HG02870 (cell line): Measurements from ENCODE around the gene LMNTD2.

Experiments used
- ATAC-seq: cut with Tn5 transposase; IDR thresholded peaks from one replicate; pipeline ENCODE4 v1.9.1; 2021; ENCODE audit warnings: mild to moderate bottlenecking, moderate library complexity; ENCODE audit not compliant: unreplicated experiment

The LMNTD2 gene

GRCh38 chr11:560305-561147 lies at the start of gene LMNTD2, which contains the start of gene RASSF7:
LMNTD2 (minus strand) TSS chr11:560738; CDS start chr11:560716, 22 bp downstream.
RASSF7 (plus strand) TSS chr11:560970; CDS start chr11:561769, 799 bp downstream.
- peak; percentile 71 for ATAC-seq

- no peak for ATAC-seq
Observed at GRCh38 chr11:609341-609811, 48.8 kb upstream of the LMNTD2 start.

DNA sequence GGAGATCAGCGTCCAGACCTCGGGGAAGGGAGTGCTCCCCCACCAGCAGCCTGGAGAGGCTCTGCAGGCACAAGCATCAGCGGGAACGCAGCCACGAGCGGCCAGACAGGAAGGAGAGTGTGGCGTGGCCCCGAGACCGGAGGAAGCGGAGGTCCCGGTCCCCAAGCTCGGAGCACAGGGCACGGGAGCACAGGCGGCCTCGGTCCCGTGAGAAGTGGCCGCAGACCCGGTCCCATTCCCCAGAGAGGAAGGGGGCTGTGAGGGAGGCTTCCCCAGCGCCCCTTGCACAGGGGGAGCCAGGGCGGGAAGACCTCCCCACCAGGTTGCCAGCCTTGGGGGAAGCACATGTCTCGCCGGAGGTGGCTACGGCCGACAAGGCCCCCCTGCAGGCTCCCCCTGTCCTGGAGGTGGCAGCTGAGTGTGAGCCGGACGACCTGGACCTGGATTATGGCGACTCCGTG lies 48.3 kb upstream of the LMNTD2 start:
- no peak for ATAC-seq

GRCh38 chr11:607971-608659 lies 47.6 kb upstream of the LMNTD2 start:
- ATAC-seq = no peak

DNA sequence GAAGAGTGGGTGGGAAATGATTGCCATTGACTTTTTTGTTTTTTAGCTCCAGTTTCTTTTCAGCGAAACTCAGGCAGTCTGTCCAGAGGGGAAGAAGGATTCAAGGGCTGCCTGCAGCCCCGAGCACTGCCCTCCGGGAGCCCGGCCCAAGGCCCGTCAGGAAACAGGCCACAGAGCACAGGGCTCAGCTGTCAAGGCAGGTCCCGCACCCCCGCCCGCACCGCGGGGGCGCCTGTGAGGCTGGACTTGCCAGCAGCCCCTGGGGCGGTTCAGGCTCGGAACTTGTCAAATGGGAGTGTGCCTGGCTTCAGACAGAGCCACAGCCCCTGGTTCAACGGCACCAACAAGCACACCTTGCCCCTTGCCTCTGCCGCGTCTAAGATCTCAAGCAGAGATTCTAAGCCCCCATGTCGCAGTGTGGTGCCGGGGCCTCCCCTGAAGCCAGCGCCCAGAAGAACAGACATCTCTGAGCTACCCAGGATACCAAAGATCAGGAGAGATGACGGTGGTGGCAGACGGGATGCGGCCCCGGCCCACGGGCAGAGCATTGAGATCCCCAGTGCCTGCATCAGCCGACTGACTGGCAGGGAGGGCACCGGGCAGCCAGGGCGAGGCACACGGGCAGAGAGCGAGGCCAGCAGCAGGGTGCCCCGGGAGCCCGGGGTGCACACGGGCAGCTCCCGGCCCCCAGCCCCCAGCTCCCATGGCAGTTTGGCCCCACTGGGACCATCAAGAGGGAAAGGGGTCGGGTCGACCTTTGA lies 46.7 kb upstream of the LMNTD2 start:
- ATAC-seq = no peak

GRCh38 chr11:606245-606644 lies 45.7 kb upstream of the LMNTD2 start:
- no peak for ATAC-seq

- no peak for ATAC-seq
Observed at GRCh38 chr11:605286-606129, 45.0 kb upstream of the LMNTD2 start.

- ATAC-seq = no peak
Observed at GRCh38 chr11:603154-603553, 42.6 kb upstream of the LMNTD2 start.

- no peak for ATAC-seq
Observed at GRCh38 chr11:601573-602245, 41.2 kb upstream of the LMNTD2 start.

GRCh38 chr11:598005-598680 lies 37.6 kb upstream of the LMNTD2 start:
- ATAC-seq = no peak

DNA sequence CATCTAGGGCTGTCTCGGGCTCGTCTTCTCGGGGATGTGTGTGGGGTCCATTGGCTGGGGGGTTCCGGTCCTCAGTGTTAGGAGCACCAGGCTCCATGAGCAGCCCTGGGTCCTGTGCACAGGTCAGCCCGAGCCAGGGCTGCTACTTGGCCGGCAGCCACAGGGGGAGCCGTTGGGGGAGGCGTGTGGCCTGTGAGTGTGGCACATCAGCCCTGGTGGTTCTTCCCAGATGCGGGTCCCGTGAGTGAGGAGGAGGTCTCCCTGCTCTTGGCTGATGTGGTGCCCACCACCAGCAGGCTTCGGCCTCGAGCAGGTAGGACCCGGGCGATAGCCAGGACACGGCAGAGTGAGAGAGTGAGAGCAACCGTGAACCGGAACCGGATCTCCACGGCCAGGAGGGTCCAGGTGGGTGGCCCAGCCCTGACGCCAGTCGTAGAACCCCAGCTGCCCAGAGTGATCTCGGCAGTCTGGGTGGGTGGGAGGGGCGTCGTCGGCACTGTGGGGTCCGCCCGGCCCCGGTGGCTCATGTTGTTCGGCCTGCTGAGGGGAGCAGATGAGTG lies 36.7 kb upstream of the LMNTD2 start:
- no peak for ATAC-seq

GRCh38 chr11:596374-596773 lies 35.8 kb upstream of the LMNTD2 start:
- ATAC-seq = no peak

GRCh38 chr11:595400-595799 lies 34.9 kb upstream of the LMNTD2 start:
- no peak for ATAC-seq

- ATAC-seq = no peak
Observed at GRCh38 chr11:593347-593746, 32.8 kb upstream of the LMNTD2 start.

DNA sequence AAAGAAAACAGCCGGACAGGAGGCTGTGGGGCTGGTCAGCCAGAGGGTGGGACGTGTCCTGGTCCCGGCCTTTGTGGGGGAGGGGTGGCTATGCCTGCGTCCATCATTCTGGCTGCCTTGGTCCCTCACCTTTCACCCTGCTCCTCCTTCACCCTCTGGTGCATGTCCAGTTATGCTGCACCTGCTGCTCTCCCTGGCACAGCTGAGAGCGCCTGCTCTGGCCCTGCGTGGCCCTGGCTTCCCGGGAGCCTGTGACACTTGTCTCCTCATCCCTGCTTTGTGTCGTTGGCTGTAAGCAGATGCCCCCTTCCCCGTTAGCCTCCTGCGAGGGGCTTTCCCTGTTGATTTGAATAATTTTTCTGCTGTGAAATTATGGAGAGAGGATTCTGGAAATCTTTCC lies 32.4 kb upstream of the LMNTD2 start:
- ATAC-seq = no peak

GRCh38 chr11:592501-592900 lies 32.0 kb upstream of the LMNTD2 start:
- no peak for ATAC-seq

DNA sequence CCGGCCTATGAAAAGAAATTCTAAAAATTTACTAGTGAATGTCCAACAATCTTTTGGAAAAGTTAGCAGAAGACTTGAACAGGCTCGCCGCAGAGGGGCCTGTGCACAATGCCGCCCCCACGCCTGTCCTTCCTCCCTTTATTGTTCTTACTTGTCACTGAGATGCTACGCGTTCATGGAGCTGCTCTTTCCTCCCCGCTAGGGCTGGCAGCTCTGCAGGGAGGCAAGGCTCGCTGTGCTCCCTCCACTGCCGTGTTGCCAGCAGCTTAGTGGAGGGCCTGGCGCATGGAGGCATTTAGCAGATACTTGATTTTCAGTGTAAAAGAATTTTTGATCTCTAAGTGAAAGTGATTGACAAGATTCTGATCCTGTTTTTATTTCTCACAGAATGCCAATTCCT lies 30.5 kb upstream of the LMNTD2 start:
- no peak for ATAC-seq

DNA sequence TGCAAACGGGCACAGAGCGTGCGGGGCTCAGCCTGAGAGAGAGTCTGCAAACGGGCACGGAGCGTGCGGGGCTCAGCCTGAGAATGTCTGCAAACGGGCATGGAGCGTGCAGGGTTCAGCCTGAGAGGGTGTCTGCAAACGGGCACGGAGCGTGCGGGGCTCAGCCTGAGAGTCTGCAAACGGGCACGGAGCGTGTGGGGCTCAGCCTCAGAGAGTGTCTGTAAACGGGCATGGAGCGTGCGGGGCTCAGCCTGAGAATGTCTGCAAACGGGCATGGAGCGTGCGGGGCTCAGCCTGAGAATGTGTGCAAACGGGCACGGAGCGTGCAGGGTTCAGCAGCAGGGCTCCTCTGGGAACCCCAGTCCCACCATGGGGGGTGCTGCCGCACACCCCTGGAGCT lies 29.3 kb upstream of the LMNTD2 start:
- ATAC-seq = no peak

- no peak for ATAC-seq
Observed at GRCh38 chr11:587978-588380, 27.4 kb upstream of the LMNTD2 start.
